GM21619 (cell line): Measurements from ENCODE around the gene PRELP.

Experiments
- ATAC-seq: cut with Tn5 transposase; IDR thresholded peaks from one replicate; pipeline ENCODE4 v1.9.1; 2021; ENCODE audit not compliant: unreplicated experiment

PRELP gene

DNA sequence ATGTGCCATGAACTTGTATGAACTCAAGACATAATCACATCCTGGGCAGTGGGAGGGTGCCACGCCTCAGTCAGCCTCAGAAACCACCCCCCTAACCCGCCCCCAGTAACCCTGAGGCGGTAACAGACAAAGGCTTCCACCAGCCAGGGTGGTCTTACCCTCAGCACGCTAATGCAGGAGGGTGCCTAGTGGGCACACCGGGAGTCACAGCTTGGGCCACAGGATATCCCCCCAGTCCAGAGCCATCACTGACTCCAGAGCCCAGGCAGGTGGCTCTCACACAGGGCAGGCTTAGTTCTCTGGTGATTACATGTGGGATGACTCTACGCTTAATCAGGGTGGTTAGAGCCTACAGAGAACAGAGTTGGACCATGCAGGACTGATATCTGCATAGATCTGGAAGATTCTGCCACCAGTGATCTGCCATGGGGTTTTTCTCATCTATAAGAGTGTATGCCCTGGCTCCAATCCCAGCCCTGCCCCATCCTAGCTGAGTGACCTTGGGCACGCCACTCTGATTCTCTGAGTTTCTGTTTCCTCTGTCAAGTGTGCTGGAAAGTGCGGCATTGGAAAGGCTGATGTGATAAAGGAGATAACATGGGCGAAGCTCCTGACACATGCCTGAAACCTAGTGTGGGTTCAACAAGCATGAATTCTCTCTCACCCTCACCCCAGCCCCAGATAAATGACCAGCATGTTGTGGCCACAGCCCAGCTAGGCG lies 45.6 kb downstream of the PRELP start:
- no peak for ATAC-seq

GRCh38 chr1:203521812-203522211 lies 46.2 kb downstream of the PRELP start:
- no peak for ATAC-seq

DNA sequence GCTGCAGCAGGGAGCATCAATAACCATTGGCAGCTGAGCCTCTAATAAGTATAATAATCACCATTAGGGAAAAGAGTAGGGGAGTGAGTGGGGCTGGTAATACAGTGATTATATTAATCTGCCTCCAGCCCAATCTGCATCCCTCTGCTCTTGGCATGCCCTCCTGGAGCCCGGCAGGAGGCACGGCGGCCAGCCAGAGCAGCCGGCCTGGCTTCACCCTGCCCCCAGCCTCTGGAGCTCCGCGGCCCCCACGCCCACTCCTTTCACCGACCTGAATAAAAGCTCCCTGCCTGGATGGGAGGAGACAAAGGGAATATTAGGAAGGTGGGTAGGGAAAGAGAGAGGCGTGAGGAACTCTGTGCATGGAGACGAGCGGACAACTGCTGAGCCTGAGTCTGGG lies 46.6 kb downstream of the PRELP start:
- no peak for ATAC-seq

- no peak for ATAC-seq
These were observed 48.1 kb downstream of the PRELP start for GRCh38 chr1:203523667-203524066.

- ATAC-seq, result no peak
These were observed 48.5 kb downstream of the PRELP start for GRCh38 chr1:203524152-203524551.

- no peak for ATAC-seq
These were observed 49.2 kb downstream of the PRELP start for GRCh38 chr1:203524824-203525223.

- ATAC-seq, result no peak
These were observed 50.1 kb downstream of the PRELP start for GRCh38 chr1:203525685-203526084.

DNA sequence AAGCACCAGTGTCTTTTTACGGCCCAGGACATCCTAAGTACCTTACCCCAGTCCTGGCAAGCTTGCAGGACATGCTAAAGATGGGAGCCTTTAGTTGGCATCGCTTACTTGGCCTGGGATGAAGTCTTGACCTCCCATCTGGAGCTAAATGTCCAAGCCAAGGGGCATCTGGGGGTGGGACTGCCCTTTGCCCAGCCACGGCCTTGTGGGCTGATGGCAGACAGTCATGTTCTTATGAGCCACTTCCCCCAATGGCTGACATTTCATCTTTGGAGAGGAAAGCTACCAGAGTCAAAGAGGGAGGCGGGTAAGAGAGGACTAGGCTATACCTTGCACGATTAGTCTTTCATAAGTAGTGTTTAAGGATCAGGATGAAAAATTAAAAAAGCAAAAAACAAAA lies 50.5 kb downstream of the PRELP start:
- no peak for ATAC-seq

- ATAC-seq, result no peak
These were observed 51.0 kb downstream of the PRELP start for GRCh38 chr1:203526572-203526971.

- ATAC-seq, result no peak
These were observed 51.4 kb downstream of the PRELP start for GRCh38 chr1:203527013-203527412.

- ATAC-seq, result no peak
These were observed 52.5 kb downstream of the PRELP start for GRCh38 chr1:203528063-203528462.

GRCh38 chr1:203528976-203529835 lies 53.6 kb downstream of the PRELP start:
- ATAC-seq, result no peak

DNA sequence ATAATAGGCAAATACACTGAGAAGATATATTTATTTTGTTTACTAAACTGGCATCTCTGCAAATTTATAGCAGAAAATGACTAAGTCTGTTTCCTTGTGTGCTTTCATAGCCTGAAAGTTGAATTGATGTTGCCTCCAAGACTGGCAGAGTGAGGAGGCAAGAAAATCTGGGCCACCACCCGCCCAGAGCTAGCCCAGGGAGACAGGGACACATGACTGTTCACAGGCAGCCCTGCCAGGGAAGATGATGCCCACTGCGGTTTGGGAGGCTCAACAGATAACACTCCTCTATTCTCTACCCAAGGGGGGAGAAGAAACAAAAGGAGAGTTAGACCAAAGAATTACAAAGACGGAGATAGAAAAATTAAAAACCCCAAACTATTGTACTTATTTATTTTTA lies 55.5 kb downstream of the PRELP start:
- no peak for ATAC-seq

- no peak for ATAC-seq
These were observed 58.4 kb downstream of the PRELP start for GRCh38 chr1:203534012-203534411.

DNA sequence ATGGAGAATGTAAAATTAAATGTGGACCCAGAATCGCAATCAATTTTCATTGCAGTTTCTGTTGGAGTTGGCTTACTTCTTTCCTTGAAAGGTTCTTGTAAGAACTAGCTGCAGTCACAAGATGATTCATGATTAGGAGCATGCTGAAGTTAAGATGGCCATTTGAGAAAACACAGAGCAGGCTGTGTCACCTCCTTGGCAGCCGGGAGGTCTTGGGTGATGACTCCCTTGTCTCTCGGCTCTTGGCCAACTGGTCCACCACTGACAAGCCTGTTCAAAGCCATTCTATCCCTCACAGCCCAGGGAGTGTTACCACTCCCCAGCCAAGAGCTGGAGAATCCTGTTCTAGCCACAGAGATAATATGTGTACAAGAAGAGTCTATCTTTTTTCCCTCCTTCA lies 58.9 kb downstream of the PRELP start:
- ATAC-seq, result no peak

DNA sequence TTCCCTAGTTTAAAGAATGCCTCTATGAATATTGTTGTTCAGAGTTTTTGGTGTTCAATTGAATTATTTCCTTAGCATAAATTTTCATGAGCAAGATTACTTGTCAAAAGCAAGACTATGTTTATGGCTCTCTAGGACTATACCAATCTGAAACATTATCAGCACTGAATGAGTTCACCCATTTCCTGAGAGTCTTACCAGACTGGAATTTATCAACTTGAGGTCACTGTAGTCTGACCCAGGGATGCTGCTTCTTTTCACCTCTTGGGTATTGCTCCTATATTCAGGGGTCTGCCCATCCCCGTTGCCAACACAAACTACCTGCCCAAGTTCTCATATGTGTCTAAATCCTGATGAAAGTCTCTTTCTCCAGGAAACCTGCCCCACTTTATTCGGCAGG lies 61.0 kb downstream of the PRELP start:
- no peak for ATAC-seq

DNA sequence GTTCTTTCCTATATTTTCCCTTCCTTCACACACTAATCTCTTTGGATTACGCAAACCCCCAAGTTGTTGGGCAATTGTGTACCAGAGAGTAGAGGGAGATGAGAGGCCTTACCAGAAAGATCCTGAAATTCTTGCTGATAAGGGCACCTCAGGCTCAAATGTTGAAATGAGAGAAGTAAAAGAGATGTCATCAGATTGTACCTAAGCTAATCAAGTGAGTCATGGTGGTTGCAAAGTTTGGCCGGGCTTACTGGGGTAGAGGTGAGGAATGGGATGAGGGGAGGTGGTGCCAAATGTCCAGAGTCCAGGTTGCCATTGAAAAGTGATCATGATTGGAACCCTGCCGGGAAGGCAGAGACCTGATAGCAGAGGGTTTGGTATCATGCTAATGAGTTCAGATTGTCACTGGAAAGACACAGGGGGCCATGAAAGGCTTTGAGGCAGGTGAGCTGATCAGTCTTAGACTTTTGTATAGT lies 61.4 kb downstream of the PRELP start:
- ATAC-seq, result no peak

DNA sequence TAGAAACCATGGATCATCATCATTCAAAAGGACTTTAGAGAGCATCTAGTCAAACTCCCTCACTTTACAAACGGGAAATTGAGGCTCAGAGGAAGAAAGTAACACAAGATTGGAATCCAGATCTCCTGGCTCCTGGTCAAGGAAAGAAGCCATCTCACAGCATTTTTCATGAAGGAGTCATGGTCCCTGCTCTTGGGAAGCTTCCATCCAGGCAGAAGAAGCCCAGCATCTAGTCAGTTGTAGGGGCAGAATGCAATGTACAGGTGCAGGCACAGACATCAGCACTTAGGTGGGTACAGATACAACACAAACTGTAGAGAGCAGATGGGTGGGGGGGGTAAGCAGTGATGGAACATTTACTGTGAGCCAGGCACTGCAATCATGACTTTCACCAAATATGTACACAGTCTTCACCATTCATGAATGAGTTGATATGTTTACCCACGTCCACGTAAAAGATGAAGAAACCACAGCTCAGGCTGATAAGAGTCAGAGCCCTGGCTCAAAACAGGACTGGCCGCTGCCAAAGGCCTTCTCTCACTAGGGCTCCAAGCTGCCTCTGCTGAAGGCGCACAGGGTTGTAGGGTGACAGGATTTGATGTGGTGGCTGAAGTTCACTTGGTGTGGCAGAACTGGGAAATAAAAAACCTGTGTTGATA lies 62.3 kb downstream of the PRELP start:
- no peak for ATAC-seq

GRCh38 chr1:203538726-203539125 lies 63.1 kb downstream of the PRELP start:
- ATAC-seq, result no peak

DNA sequence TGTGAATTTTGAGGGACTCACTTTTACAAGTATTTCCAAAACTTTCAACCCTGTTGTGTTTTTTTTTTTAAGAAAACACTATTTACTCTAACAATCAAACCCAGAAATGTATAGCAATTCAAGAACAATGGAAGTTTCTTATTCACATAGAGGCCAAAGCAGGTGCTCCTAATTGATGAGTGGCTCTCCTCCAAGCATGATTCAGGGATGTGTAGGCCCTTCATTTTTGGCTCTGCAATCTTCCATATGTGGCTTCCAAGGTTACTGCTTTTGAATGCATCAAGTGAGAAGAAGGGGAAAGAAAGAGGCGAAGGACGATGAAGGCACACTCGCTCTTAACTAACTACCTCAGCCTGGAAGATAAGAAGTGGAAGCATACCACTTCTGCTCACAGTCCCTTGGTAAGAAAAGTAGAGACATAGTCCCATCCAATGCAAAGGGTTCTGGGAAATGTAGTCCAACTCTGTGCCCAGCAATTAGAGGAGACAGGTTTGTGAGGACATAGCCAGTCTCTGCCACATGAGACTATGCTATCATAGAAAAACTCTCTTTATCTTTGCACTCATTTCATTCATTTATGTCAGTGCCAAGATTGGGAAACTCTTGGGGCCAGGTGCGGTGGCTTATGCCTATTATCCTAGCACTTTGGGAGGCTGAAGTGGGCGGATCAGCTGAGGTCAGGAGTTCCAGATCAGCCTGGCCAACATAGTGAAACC lies 64.4 kb downstream of the PRELP start:
- ATAC-seq, result no peak
